Liver (tissue), 9 donors: ENCODE results near the gene BRD4. TPM values are rescaled to one million over a fixed set of nuclear protein-coding genes. Genes with fewer than 3 reads are reported as not detected.

Experiments used
- DNase-seq: peaks from one replicate; pipeline ENCODE4 v3.0.0-alpha.2; 2017; ENCODE audit warnings: low spot score
- H3K27ac ChIP-seq, 2 donors: one replicate each; pipeline ENCODE4 v1.7.0; 2013; ENCODE audit warnings: inconsistent platforms in 2 of 2, low read length in 2 of 2, control low read depth in 1 of 2, low read depth in 1 of 2, mild to moderate bottlenecking in 1 of 2
- H3K27me3 ChIP-seq, 4 donors: one replicate each; pipeline versions ENCODE4 v1.6.1 to v1.7.0; 2013; ENCODE audit warnings: low read length in 3 of 4, inconsistent platforms in 1 of 4, mild to moderate bottlenecking in 1 of 4, moderate library complexity in 1 of 4; ENCODE audit not compliant: control insufficient read depth in 4 of 4, insufficient read depth in 4 of 4
- H3K36me3 ChIP-seq, 4 donors: one replicate each; pipeline versions ENCODE4 v1.6.1 to v1.7.0; 2013; ENCODE audit warnings: low read length in 3 of 4, mild to moderate bottlenecking in 3 of 4, low read depth in 1 of 4, moderate library complexity in 1 of 4; ENCODE audit not compliant: control insufficient read depth in 4 of 4, insufficient read depth in 3 of 4
- H3K4me1 ChIP-seq, 4 donors: one replicate each; pipeline versions ENCODE4 v1.6.1 to v1.7.0; 2013; ENCODE audit warnings: low read length in 3 of 4, mild to moderate bottlenecking in 3 of 4, moderate library complexity in 1 of 4; ENCODE audit not compliant: control insufficient read depth in 4 of 4, insufficient read depth in 4 of 4
- H3K4me3 ChIP-seq, 3 donors: one replicate each; pipeline versions ENCODE4 v1.6.1 to v1.7.0; 2013; ENCODE audit warnings: low read length in 3 of 3, control low read depth in 1 of 3, low read depth in 1 of 3, mild to moderate bottlenecking in 1 of 3
- H3K9ac ChIP-seq, 2 donors: one replicate each; pipeline ENCODE4 v1.7.0; 2013; ENCODE audit warnings: low read length in 2 of 2, mild to moderate bottlenecking in 2 of 2, moderate library complexity in 2 of 2, control low read depth in 1 of 2, low read depth in 1 of 2
- H3K9me3 ChIP-seq, 4 donors: one replicate each; pipeline versions ENCODE4 v1.6.1 to v1.7.0; 2013; ENCODE audit warnings: low read length in 3 of 4; ENCODE audit not compliant: control insufficient read depth in 4 of 4
- EGR1 ChIP-seq, 2 donors: IDR thresholded peaks; 2 replicates each; pipeline ENCODE4 v1.6.1; 2016 to 2018; ENCODE audit warnings: antibody characterized with exemption in 2 of 2, low read depth in 2 of 2
- FOXA1 ChIP-seq: IDR thresholded peaks from 2 replicates; pipeline ENCODE4 v1.6.1; 2016; ENCODE audit warnings: antibody characterized with exemption
- FOXA2 ChIP-seq: IDR thresholded peaks from 2 replicates; pipeline ENCODE4 v1.6.1; 2016; ENCODE audit warnings: antibody characterized with exemption
- HNF4A ChIP-seq, 2 donors: conservative IDR thresholded peaks; 2 replicates each; pipeline ENCODE4 v1.6.1; 2016; ENCODE audit warnings: antibody characterized with exemption in 2 of 2, mild to moderate bottlenecking in 2 of 2
- JUND ChIP-seq, 2 donors: IDR thresholded peaks; 2 replicates each; pipeline ENCODE4 v1.6.1; 2016; ENCODE audit warnings: antibody characterized with exemption in 2 of 2
- RAD21 ChIP-seq, 2 donors: IDR thresholded peaks; 2 replicates each; pipeline ENCODE4 v1.6.1; 2016; ENCODE audit warnings: antibody characterized with exemption in 2 of 2, mild to moderate bottlenecking in 2 of 2
- RXRA ChIP-seq, 2 donors: IDR thresholded peaks; 2 replicates each; pipeline ENCODE4 v1.6.1; 2017 to 2018; ENCODE audit warnings: antibody characterized with exemption in 2 of 2, mild to moderate bottlenecking in 1 of 2
- SP1 ChIP-seq: IDR thresholded peaks from 2 replicates; pipeline ENCODE4 v1.6.1; 2018; ENCODE audit warnings: antibody characterized with exemption, mild to moderate bottlenecking
- YY1 ChIP-seq: IDR thresholded peaks from 2 replicates; pipeline ENCODE4 v1.6.1; 2016; ENCODE audit warnings: antibody characterized with exemption, mild to moderate bottlenecking
- WGBS: extraction: QIAGEN DNeasy Blood & Tissue Kit; methylation state at CpG from one replicate; pipeline ENCODE4 v1.1.7; 2013; 5-methylcytosine and 5-hydroxymethylcytosine counted together
- polyA plus RNA-seq, 2 donors: library from polyadenylated mRNA; stranded (reverse) in 1 of 2; unstranded in 1 of 2; fragments of 200-250 nt in 1 of 2; fragments of >200 nt in 1 of 2; fragmentation: Nextera tagmentation in 1 of 2; extraction: Ambion mirVana in 1 of 2; gene quantifications; one replicate each; pipeline versions ENCODE4 v1.2.1 to v1.2.3, GENCODE V29; 2013 to 2015
- total RNA-seq, 2 donors: library from RNA; depleted of rRNA; stranded (reverse); fragments of >200 nt; gene quantifications; one replicate each; pipeline ENCODE4 v1.2.3, GENCODE V29; 2014
- TF ChIP-seq, protein P1 (sequence below): fragments of 150-350 bp; IDR thresholded peaks from 2 replicates; pipeline ENCODE4 v1.5.1; 2017; ENCODE audit warnings: improper control_type of control experiment, low read depth, low read length; ENCODE audit not compliant: missing input control
- TF ChIP-seq, protein P2 (sequence below): IDR thresholded peaks from 2 replicates; pipeline ENCODE4 v1.6.1; 2016; ENCODE audit warnings: antibody characterized with exemption
- donor health status: healthy.
- donor health status: healthy.
- donor health status: healthy.
- donor health status: healthy.
- donor health status: healthy.

The BRD4 gene
- total and polyA plus RNA-seq, 4 donors = 13.6 to 25.8 (median 20.5) TPM

DNA sequence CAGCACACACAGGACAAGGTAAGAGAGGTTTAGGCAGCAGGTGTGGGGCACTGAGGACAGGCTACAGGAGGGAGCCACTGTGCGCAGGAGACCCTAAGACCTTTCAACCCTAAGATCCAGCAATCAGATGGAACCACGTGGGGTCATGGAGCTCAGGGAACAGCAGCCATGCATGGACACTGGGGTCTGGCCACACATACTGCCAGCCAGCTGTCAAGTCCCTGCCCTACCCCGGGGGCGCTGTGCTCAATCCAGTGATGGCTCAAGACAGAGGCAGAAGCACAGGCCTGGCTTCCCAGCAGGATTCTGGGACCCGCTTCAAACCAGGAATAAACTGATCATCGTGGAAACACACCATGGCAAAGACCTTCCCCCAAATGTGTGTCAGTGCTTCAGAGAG, 74.6 kb downstream of the BRD4 start:
- TF ChIP-seq FOXA1 (no peak), JUND (IDR thresholded peaks at IDR 0.05) (no peak), SP1 (no peak), EGR1 (IDR thresholded peaks at IDR 0.05; ENCODE audit: low read depth in 2 of 2) (no peak)
- Histone ChIP-seq H3K4me1 (no peaks in the 10 kb centered on the region), H3K9me3 (no peaks in the 10 kb centered on the region), H3K36me3 (peaks cover 27 to 92% (median 74%) of the 10 kb centered on the region in 4 donors), H3K27me3 (no peaks in the 10 kb centered on the region), H3K9ac (no peak overlapping the region), H3K4me3 (no peak overlapping the region), H3K27ac (no peak overlapping the region)
- no peak for DNase-seq
- WGBS = 93% methylated on average over 6 of the region's 6 CpGs

DNA sequence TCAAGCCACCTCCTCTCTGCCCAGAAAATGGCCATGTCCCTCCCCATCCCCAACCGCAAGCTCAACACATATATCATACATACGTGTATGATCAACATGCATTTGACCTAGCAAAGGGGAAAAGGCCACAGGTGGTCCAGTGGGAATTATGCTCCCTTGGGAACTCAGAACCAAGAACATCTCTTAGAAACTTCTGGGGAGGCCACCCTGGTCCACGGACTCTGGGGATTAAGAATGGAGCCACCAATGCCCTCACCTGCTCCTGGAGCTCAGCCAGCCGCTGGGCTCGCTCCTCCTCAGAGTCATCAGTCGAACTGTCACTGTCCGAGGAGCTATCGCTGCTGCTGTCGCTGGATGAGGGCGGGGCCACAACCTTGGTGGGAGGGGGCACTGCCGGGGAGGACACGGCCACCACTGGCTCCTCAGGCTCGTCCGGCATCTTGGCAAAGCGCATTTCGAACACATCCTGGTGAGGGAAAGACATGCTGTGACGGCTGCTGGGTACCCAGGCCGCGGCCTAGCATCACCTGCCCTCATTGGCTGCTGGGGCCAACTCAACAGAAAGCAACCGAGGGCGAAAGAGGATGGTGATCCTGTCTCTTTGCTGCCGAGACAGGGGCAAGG, 75.5 kb downstream of the BRD4 start:
- no peaks in the 10 kb centered on the region for H3K4me1 ChIP-seq
- WGBS = 95% methylated on average over 22 of the region's 22 CpGs
- H3K9me3 ChIP-seq = no peaks in the 10 kb centered on the region
- TF ChIP-seq HNF4A (conservative IDR thresholded peaks at IDR 0.05) (no peak), EGR1 (IDR thresholded peaks at IDR 0.05; ENCODE audit: low read depth in 2 of 2) (no peak), RXRA (IDR thresholded peaks at IDR 0.05) (no peak)
- DNase-seq = no peak
- no peak overlapping the region for H3K27ac ChIP-seq
- no peaks in the 10 kb centered on the region for H3K27me3 ChIP-seq
- H3K36me3 ChIP-seq = peaks cover 26 to 95% (median 73%) of the 10 kb centered on the region in 4 donors
- H3K9ac ChIP-seq = no peak overlapping the region
- H3K4me3 ChIP-seq = no peak overlapping the region

DNA sequence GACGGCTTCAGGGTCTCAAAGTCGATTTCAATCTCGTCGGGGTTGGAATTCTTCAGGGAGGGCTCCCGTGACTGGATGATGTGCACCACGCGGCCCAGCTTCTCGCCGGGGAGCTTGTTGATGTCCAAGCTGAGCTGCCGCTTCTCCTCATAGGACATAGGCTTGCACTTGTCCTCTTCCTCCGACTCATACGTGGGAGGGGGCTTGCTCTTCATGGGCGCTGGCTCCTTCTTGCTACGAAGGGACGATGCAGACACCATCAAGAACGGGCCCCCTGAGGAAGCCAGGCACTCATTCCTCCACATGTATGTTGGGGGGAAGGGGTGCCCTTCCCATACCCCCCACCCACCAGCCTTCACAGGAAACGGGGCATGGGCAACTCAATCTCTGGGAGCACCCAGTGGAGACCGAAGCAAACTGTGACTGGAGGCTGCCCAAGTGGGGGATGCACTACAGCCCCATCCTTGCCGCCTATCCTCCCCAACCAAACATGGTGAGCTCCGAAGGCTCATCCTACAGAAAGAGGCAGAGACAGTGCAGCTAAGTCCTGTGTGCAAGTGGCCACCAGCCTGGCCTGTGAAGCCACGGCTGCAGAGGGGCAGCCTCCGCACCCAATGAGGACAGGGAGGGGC, 76.9 kb downstream of the BRD4 start:
- H3K36me3 ChIP-seq = peaks cover 24 to 90% (median 72%) of the 10 kb centered on the region in 4 donors
- TF ChIP-seq SP1 (no peak), RAD21 (IDR thresholded peaks at IDR 0.05) (no peak), JUND (IDR thresholded peaks at IDR 0.05) (no peak), YY1 (no peak), HNF4A (conservative IDR thresholded peaks at IDR 0.05) (no peak), FOXA1 (no peak), FOXA2 (no peak), EGR1 (IDR thresholded peaks at IDR 0.05; ENCODE audit: low read depth in 2 of 2) (no peak)
- TF ChIP-seq, protein P1, sequence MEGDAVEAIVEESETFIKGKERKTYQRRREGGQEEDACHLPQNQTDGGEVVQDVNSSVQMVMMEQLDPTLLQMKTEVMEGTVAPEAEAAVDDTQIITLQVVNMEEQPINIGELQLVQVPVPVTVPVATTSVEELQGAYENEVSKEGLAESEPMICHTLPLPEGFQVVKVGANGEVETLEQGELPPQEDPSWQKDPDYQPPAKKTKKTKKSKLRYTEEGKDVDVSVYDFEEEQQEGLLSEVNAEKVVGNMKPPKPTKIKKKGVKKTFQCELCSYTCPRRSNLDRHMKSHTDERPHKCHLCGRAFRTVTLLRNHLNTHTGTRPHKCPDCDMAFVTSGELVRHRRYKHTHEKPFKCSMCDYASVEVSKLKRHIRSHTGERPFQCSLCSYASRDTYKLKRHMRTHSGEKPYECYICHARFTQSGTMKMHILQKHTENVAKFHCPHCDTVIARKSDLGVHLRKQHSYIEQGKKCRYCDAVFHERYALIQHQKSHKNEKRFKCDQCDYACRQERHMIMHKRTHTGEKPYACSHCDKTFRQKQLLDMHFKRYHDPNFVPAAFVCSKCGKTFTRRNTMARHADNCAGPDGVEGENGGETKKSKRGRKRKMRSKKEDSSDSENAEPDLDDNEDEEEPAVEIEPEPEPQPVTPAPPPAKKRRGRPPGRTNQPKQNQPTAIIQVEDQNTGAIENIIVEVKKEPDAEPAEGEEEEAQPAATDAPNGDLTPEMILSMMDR = no peak
- TF ChIP-seq, protein P2, sequence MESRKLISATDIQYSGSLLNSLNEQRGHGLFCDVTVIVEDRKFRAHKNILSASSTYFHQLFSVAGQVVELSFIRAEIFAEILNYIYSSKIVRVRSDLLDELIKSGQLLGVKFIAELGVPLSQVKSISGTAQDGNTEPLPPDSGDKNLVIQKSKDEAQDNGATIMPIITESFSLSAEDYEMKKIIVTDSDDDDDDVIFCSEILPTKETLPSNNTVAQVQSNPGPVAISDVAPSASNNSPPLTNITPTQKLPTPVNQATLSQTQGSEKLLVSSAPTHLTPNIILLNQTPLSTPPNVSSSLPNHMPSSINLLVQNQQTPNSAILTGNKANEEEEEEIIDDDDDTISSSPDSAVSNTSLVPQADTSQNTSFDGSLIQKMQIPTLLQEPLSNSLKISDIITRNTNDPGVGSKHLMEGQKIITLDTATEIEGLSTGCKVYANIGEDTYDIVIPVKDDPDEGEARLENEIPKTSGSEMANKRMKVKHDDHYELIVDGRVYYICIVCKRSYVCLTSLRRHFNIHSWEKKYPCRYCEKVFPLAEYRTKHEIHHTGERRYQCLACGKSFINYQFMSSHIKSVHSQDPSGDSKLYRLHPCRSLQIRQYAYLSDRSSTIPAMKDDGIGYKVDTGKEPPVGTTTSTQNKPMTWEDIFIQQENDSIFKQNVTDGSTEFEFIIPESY = no peak
- H3K4me1 ChIP-seq = no peaks in the 10 kb centered on the region
- no peaks in the 10 kb centered on the region for H3K9me3 ChIP-seq
- no peaks in the 10 kb centered on the region for H3K27me3 ChIP-seq
- no peak for DNase-seq
- no peak overlapping the region for H3K4me3 ChIP-seq
- H3K27ac ChIP-seq = no peak overlapping the region
- no peak overlapping the region for H3K9ac ChIP-seq
- 94% methylated on average over 22 of the region's 22 CpGs for WGBS
